ENCODE measurements around the gene PRKCA. TPM values are rescaled to one million over a fixed set of nuclear protein-coding genes. Genes with fewer than 3 reads are reported as not detected.
"Not testable (repeated sequence)": the region's sequence is repeated elsewhere in the genome, so short reads cannot be mapped to it uniquely, and the experiment has no call there.

The PRKCA gene
- total RNA-seq, 3 donors from 2014 or later: 5.1 to 10.5 (median 6.6) TPM

DNA sequence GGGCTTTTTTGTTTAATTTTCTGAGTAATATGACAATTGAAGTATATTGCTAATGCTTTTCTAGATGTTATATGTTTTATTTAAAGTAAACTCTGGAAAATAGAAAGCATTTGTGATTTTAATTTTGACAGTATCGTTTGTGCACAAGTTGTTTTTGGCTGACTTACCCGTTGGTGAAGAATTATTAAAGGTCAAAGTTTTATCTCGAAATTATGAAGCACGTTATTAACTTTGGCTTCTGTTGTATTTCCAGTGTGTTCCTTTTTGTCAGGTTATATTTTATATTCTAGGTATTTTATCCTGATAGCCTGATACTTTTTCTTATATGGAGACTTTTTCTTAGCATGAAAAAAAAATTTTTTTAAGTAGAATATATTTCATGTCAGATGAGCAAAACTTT lies 16.8 kb downstream of the PRKCA start:
- TF ChIP-seq POLR2A (IDR thresholded peaks at IDR 0.05) (no peak), POLR2AphosphoS5 (IDR thresholded peaks at IDR 0.05) (no peak)
- TF ChIP-seq, protein P1, sequence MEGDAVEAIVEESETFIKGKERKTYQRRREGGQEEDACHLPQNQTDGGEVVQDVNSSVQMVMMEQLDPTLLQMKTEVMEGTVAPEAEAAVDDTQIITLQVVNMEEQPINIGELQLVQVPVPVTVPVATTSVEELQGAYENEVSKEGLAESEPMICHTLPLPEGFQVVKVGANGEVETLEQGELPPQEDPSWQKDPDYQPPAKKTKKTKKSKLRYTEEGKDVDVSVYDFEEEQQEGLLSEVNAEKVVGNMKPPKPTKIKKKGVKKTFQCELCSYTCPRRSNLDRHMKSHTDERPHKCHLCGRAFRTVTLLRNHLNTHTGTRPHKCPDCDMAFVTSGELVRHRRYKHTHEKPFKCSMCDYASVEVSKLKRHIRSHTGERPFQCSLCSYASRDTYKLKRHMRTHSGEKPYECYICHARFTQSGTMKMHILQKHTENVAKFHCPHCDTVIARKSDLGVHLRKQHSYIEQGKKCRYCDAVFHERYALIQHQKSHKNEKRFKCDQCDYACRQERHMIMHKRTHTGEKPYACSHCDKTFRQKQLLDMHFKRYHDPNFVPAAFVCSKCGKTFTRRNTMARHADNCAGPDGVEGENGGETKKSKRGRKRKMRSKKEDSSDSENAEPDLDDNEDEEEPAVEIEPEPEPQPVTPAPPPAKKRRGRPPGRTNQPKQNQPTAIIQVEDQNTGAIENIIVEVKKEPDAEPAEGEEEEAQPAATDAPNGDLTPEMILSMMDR (IDR thresholded peaks at IDR 0.05): no peak
- H3K9me3 ChIP-seq: peaks cover 0 to 9% of the 10 kb centered on the region in 2 donors
- DNase-seq (ENCODE audit: low spot score in 2 of 2): no peak
- no peak overlapping the region for H3K4me3 ChIP-seq
- no peaks in the 10 kb centered on the region for H3K27me3 ChIP-seq
- intact Hi-C loops (cut with DNase I; ENCODE audit: low total_unique reads): no loop called here
- no peak overlapping the region for H3K27ac ChIP-seq
- H3K4me1 ChIP-seq: no peaks in the 10 kb centered on the region
- H3K36me3 ChIP-seq: no peaks in the 10 kb centered on the region

DNA sequence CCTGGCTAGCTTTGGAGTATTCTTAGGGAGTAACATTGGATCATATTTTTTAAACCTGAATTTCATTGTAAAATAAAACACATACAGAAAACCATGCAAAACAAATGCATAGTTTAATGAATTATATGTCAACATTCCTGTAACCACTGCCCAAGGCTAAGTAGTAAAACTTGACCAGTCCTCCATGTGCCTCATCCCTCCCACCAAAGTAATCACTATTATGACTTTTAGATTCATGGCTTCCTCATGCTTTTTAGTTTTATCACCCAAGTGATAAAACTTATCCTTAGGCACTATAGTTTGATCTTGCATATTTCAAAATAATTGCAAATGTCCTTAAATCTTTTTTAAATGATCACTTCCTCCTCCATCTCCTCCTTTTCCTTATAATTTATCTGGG lies 20.4 kb downstream of the PRKCA start:
- no peak for DNase-seq (ENCODE audit: low spot score in 2 of 2)
- Histone ChIP-seq H3K4me3 (no peak overlapping the region), H3K9me3 (peaks cover 0 to 9% of the 10 kb centered on the region in 2 donors), H3K36me3 (no peaks in the 10 kb centered on the region), H3K27me3 (no peaks in the 10 kb centered on the region), H3K4me1 (no peaks in the 10 kb centered on the region), H3K27ac (no peak overlapping the region)
- TF ChIP-seq, protein P1 (IDR thresholded peaks at IDR 0.05): no peak
- no peak for TF ChIP-seq POLR2AphosphoS5 (IDR thresholded peaks at IDR 0.05)
- no peak for TF ChIP-seq POLR2A (IDR thresholded peaks at IDR 0.05)
- intact Hi-C loops (cut with DNase I; ENCODE audit: low total_unique reads): no loop called here

DNA sequence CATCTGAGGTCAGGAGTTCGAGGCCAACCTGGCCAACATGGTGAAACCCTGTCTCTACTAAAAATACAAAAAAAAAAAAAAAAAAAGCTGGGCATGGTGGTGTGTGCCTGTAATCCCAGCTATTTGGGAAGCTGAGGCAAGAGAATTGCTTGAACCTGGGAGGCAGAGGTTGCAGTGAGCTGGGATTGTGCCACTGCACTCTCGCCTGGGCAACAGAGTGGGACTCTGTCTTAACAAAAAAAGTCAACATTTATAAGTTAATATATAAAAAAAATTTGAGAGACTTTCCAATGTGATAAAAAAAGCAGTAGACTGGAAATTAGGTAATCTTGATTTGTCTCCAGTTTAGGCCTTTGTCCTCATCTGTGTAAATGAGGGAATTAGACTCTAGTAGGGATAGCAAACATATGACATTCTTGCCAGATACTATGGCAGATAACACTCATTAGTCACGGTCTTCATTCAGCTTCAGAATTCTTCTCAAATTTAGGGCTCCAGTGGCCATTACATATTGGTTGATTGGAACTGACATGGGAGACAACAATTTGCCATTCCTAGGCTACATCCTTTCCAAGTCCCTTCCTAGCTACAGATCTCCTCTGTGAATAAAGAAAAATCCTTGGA lies 22.1 kb downstream of the PRKCA start:
- not testable (repeated sequence) for DNase-seq (ENCODE audit: low spot score in 2 of 2); H3K36me3 ChIP-seq; H3K4me1 ChIP-seq; H3K9me3 ChIP-seq; H3K27me3 ChIP-seq; H3K27ac ChIP-seq; H3K4me3 ChIP-seq
- intact Hi-C loops (cut with DNase I; ENCODE audit: low total_unique reads): loop anchor here (1.0 kb wide), 1 partner anchor 9 kb away; no protein-coding TSS in a partner anchor

DNA sequence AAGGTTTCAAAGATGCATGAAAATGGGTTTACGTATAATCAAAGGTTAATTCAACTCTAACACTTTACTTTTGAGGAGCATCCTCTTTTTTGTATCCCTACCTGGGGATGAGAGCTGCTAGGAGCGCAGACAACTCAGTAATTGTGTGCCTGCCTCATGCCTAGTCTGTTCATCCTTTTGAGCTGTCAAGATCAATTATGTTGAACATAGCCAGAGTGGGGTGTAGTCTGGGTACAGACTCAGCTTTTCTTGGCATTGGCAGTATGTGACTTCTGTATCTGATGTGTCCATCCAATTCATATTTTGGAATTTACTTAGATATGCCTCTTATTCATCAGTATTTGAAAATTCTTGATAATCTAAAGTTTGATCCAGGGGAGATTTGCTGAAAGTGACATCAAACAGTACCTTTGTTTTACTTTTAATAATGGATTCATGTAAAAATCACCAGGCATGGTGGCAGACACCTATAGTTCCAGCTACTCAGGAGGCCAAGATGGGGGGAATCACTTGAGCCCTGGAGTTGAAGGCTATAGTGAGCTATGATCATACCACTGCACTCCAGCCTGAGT lies 24.1 kb downstream of the PRKCA start:
- Histone ChIP-seq H3K36me3 (no peaks in the 10 kb centered on the region), H3K4me1 (no peaks in the 10 kb centered on the region), H3K27ac (no peak overlapping the region), H3K9me3 (peaks cover 0 to 7% of the 10 kb centered on the region in 2 donors), H3K27me3 (no peaks in the 10 kb centered on the region), H3K4me3 (no peak overlapping the region)
- TF ChIP-seq POLR2A (IDR thresholded peaks at IDR 0.05): no peak
- intact Hi-C loops (cut with DNase I; ENCODE audit: low total_unique reads): no loop called here
- no peak for DNase-seq (ENCODE audit: low spot score in 2 of 2)

DNA sequence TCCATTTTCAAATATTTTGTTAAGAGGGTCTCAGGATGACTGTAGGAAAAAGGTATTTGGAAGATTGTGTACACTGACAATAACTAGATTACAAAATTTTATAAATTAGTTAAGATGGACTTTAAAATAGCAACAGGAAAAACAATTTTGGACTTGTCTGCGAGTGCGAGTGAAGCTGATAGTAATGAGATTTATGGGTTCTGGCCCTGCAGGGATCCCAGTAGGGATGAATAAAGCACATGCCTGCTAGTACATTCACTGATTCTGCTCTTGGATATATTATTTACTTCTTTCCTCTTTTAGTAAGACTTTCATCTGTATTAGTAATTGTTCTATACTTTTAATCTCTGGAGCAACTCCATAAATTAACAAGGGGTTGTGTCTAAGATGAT lies 28.2 kb downstream of the PRKCA start:
- Histone ChIP-seq H3K4me3 (no peak overlapping the region), H3K36me3 (no peaks in the 10 kb centered on the region), H3K9me3 (no peaks in the 10 kb centered on the region), H3K4me1 (no peaks in the 10 kb centered on the region), H3K27ac (no peak overlapping the region), H3K27me3 (no peaks in the 10 kb centered on the region)
- TF ChIP-seq POLR2AphosphoS5 (IDR thresholded peaks at IDR 0.05): no peak
- no peak for TF ChIP-seq POLR2A (IDR thresholded peaks at IDR 0.05)
- TF ChIP-seq, protein P1 (IDR thresholded peaks at IDR 0.05): no peak
- intact Hi-C loops (cut with DNase I; ENCODE audit: low total_unique reads): no loop called here
- DNase-seq (ENCODE audit: low spot score in 2 of 2): no peak

DNA sequence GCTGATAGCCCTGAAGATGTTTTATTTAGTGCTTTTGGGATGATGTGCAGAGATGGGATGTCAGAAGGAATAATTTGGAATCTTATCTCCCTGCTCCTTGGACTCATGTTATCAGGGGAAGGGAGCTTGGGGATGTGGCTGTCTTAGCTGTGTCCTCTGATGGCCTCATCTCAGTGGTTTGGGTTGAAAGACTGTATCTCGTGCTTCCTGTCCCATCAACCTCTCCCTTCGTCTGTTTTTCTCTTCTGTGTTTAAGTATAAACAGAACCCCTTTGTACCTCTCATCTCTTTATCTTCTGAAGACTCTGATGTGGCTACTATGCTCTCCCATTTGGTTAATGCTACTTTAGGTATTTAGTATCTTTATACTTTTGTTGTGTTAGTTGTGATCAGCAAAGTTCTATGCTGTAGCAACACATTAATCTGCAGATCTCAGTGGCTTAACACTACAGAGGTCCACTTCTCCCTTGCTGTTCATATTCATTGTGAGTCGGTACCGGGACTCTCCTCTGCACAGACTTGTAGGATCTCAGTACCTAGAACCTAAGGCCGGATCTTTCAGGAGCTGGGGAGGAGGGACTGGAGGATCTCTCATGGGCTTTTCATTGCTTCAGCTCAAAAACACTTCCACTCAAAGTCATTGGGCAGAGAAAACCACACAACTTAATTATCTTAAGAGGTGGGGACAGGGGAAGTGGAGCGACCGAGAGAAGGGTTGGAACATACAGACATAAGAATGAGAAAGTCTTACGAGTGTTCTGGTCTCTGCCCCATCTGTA lies 28.8 kb downstream of the PRKCA start:
- H3K4me1 ChIP-seq: no peaks in the 10 kb centered on the region
- no peaks in the 10 kb centered on the region for H3K36me3 ChIP-seq
- no peaks in the 10 kb centered on the region for H3K27me3 ChIP-seq
- TF ChIP-seq POLR2AphosphoS5 (IDR thresholded peaks at IDR 0.05) (no peak), POLR2A (IDR thresholded peaks at IDR 0.05) (no peak)
- TF ChIP-seq, protein P1 (IDR thresholded peaks at IDR 0.05): no peak
- no peak overlapping the region for H3K4me3 ChIP-seq
- no peak overlapping the region for H3K27ac ChIP-seq
- intact Hi-C loops (cut with DNase I; ENCODE audit: low total_unique reads): no loop called here
- DNase-seq (ENCODE audit: low spot score in 2 of 2): no peak
- H3K9me3 ChIP-seq: no peaks in the 10 kb centered on the region
